GM19397 (cell line): ENCODE results near the gene ATAD3C.
A peak's percentile ranks its signal among the peaks of the same experiment; 100 is the strongest.
"Not testable (repeated sequence)": the region's sequence is repeated elsewhere in the genome, so short reads cannot be mapped to it uniquely, and the experiment has no call there.

ENCODE experiments used
- ATAC-seq: cut with Tn5 transposase; IDR thresholded peaks from one replicate; pipeline ENCODE4 v1.9.1; 2021; ENCODE audit warnings: mild to moderate bottlenecking, moderate library complexity; ENCODE audit not compliant: unreplicated experiment

ATAD3C gene

GRCh38 chr1:1468196-1468985 is 18.9 kb downstream of the ATAD3C start:
- ATAC-seq, result not testable (repeated sequence)

GRCh38 chr1:1470626-1471388 is 21.3 kb downstream of the ATAD3C start:
- no peak for ATAC-seq

- ATAC-seq, result peak; percentile 92
These were observed 22.0 kb downstream of the ATAD3C start, which contains the start of gene ATAD3B for GRCh38 chr1:1471389-1472052. Gene ATAD3B (plus strand): TSS chr1:1471765. CDS start chr1:1471885, 120 bp downstream.

- ATAC-seq, result peak; percentile 20
These were observed 22.8 kb downstream of the ATAD3C start for GRCh38 chr1:1472053-1472876.

GRCh38 chr1:1476011-1476410 is 26.5 kb downstream of the ATAD3C start:
- not testable (repeated sequence) for ATAC-seq

- ATAC-seq, result no peak
These were observed 27.7 kb downstream of the ATAD3C start for GRCh38 chr1:1477206-1477605.

DNA sequence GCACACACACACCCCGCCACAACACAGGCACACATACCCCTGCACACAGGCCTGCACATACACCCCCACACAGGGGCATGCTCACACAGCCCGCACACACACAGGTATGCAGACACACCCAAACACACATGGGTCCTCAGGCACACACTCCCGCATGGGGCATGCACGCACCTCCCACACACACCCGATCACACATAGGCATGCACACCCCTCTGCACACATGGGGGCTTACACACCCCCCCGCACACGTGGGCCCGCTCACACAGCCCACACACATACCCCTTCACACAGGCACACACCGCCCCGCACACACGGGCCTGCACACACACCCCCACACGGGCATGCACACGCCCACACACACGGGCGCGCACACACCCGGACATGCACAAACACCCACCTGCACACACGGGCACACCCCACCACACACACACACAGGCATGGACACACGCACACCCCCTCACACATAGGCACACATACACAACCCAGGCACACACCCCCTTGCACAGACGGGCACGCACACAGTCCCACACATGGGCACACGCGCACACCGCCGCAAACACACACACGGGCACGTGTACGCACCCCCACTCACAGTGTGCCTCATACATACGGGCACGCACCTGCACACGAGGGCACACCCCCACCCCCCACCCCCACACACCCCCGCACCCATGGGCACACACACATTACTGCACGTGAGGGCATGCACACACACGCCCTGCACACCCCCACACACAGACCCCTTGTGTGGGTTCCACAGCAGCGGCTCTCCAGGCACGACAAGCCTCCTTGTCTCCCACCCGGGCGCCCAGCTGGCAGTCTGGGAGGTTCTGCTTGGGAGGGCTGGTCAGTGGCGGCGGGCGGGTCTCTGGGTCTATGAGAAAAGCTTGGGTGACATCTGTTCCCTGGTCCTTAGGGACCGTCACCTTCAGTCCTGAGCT is 30.3 kb downstream of the ATAD3C start:
- ATAC-seq, result no peak

DNA sequence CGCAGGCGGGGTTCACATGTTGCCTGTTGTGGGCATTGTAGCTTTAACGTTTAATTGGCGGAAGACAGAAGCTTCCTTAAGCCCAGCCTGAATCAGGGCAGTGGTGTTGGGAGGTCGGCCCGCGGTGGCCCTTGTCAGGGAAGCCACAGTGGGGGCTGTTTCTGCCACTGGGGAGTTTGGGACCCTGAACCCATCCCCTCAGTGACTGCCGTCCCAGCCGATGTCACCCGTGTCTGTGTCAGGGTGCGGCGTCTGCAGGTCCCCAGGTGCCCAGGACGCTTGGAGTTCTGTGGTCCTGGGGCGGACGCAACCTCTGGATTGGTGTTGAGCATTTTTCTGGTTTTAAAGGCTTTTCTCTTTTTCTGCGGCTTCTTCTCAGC is 31.0 kb downstream of the ATAD3C start:
- not testable (repeated sequence) for ATAC-seq

DNA sequence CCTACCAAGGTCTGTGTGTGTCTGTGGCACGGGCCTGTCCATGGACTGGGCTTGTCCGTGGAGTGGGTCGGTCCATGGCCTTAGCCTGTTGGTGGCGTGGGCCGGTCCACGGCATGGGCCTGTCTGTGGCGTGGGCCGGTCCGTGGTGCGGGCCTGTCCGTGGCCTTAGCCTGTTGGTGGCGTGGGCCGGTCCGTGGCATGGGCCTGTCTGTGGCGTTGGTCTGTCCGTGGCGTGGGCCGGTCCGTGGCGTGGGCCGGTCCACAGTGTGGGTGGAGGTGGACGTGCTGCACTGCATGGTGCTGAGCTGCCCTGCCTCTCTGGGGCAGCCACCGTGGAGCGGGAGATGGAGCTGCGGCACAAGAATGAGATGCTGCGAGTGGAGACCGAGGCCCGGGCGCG is 32.3 kb downstream of the ATAD3C start:
- ATAC-seq, result not testable (repeated sequence)

DNA sequence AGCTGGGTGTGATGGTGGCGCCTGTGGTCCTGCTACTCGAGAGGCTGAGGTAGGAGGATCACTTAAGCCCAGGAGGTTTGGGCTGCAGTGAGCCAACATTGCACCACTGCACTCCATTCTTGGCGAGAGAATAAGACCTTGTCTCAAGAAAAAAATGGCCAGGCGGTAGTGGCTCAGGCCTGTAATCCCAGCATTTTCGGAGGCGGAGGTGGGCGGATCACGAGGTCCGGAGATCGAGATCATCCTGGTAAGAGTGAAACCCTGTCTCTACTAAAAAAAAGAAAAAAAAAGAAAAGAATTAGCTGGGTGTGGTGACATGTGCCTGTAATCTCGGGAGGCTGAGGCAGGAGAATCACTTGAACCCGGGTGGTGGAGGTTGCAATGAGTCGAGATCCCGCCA is 33.4 kb downstream of the ATAD3C start:
- ATAC-seq, result no peak

GRCh38 chr1:1483714-1484113 is 34.2 kb downstream of the ATAD3C start:
- ATAC-seq, result no peak

DNA sequence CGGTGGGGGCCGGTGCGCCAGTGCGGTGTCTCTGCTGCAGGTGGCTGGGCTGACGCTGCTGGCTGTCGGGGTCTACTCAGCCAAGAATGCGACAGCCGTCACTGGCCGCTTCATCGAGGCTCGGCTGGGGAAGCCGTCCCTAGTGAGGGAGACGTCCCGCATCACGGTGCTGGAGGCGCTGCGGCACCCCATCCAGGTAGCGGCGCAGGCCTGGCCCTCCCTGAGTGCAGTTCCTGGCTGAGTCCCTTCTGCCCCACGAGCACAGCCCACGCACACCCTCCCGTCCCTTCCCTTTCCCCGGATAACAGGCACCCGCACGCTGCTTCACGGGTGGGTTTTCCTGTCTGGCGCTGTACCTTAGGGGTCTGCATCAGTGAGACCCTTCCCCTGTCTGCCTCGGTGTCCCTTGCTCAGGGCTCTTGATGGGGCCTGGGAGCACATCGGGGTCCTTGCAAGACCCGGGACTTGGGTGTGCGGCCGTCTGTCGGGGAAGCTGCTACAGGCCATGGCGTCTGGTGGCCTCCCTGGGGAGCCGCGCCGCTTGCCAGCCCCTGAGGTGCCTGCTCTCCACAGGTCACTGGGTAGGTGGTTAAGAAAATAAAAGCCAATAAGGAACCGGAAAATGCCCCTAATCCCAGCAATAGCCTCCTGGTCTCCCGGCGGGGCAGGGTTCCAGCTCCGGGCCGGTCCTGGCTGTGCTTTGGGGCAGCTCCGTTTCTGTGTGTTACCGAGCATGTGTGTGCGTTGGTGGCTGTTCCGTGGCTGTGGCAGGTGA is 35.7 kb downstream of the ATAD3C start:
- ATAC-seq, result not testable (repeated sequence)

DNA sequence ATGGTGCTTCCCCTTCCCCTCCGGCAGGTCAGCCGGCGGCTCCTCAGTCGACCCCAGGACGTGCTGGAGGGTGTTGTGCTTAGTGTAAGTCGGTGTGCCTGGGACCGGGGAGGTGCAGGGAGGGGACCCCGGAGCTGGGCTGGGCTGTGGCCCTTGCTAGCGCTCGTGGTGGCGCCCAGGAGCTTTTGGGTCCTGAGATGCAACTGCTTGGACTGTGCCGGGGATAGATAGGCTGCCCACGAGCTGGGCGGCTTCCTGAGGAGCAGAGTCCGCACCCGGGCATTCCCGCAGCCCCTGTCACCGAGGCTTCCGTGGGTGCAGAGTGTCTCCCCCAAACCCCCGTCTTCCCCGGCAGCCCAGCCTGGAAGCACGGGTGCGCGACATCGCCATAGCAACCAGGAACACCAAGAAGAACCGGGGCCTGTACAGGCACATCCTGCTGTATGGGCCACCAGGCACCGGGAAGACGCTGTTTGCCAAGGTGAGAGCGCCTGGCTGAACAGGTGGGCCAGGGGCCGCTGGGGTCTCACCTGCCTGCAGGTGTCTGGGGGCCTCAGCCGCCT is 36.3 kb downstream of the ATAD3C start:
- ATAC-seq, result not testable (repeated sequence)

- no peak for ATAC-seq
These were observed 38.2 kb downstream of the ATAD3C start for GRCh38 chr1:1487701-1488100.

DNA sequence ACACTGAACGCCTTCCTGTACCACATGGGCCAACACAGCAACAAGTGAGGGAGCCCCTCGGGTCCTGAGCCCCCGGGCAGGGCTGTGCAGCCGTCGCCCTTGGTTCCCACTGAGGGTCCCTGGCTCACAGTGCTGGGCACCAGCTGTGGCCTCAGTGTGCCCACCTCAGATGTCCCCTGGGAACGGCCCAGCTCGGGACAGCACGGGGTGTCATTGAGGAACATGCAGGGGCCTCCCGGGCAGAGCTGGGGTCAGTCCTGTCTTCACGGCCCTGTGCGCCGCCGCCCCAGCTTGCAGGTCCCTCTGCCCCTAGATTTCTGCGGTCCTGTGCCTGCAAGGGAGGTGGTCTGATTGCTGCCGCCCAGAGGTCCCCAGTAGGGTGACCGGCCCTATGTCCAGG is 39.7 kb downstream of the ATAD3C start:
- ATAC-seq, result no peak

DNA sequence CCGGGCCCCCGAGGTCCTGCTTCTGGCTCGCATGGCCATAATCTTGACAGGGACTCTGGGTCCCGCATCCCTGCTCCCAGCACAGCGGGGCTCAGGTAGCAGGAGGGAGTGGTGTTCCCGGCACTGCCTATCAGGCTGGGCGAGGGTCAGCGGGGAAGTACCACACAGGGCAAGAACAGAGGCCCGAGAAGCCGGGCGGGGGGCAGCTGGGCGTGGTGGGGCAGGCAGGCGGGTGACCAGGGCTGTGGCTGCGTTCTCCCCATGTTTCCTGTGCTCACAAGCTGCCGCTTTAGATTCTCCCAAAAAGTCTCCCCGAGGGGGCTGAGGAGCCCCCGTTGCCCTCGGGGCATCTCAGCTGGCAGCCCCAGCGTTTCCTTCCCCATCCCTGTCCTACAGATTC is 40.4 kb downstream of the ATAD3C start:
- ATAC-seq, result no peak

DNA sequence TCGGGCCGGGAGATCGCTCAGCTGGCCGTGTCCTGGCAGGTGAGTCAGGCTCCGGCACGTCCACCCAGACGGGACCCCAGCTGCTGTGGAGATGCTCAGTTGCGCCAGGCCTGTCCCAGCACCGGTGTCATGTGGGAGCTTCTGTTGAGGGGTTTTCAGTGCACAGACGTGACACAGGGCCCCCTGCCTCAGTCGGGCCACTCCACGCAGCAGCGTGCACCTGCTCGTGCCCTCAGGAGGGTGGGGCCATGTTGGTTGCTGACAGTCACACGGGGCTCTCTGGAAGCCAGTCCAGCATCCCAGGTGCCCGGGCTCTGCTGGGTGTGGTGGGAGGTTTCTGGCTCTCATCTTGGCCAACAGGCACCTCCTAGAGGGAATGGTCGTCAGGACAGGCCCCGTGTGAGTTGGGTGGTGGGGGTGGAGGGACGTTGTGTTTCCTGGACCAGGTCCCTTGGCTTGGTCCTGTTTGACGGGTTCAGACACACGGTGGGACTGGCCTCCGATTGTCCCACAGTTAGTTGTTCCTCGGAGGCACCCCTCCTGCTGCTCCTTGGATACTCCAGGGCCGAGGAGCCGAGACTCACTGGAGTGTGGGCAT is 41.2 kb downstream of the ATAD3C start:
- ATAC-seq, result no peak

DNA sequence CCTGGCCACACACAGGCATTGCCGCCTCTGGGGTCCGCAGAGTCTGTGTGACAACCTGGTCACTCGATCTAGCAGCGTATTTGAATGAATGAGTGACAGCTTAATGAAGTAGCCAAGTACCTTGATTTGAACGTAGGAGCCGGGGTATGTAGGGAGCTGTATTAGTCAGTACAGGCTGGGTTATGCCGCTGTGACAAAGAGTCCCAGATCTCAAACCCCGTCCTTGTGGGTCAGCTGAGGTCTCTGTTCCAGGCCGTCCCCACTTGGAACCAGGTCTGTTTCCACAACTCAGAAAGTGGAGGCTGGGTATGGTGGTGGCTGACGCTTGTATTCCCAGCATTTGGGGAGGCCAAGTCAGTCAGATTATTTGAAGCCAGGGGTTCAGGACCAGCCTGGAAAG is 42.1 kb downstream of the ATAD3C start:
- no peak for ATAC-seq
